HG03095 (cell line): ENCODE data around the gene NSG2.

Experiments
- ATAC-seq: cut with Tn5 transposase; IDR thresholded peaks from one replicate; pipeline ENCODE4 v1.9.1; 2021; ENCODE audit warnings: moderate library complexity; ENCODE audit not compliant: unreplicated experiment

NSG2 gene

DNA sequence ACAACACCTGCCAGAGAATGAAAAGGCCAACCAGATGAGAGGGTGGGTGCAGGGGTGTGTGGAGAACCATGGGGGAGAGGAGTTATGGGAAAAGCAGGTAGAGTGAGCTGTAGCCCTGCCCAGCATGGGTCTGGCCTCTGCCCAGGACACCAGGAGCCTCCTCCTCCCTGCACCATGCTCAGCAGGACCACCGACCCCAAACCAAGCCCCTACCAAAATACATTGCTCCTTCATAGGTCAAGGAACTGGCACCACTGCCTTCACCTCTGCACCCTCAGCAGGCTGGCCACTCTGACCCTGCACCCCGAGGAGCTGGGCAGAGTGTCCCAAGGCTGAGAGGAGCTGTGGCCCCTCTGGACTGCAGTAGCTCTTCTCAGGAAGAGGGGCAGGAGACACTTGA, 102.0 kb downstream of the NSG2 start:
- no peak for ATAC-seq

DNA sequence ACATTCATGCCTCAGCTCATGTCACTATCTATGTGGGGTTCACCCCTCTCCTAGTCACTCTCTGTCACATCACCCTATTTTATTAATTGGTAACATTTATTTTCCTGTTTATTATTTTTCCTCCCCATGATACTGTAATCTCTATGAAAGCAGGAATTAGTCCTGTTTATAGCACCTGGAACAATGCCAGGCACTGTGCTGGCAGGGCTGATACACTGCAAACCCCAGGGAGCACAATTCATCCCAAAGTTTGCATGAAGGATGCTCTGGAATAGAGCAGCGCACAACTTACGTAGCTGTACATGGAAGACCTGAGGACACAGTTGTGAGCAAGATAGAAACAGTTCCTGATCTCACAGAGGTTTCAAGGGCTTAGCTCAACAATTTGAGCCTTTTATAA, 103.2 kb downstream of the NSG2 start:
- ATAC-seq: no peak

DNA sequence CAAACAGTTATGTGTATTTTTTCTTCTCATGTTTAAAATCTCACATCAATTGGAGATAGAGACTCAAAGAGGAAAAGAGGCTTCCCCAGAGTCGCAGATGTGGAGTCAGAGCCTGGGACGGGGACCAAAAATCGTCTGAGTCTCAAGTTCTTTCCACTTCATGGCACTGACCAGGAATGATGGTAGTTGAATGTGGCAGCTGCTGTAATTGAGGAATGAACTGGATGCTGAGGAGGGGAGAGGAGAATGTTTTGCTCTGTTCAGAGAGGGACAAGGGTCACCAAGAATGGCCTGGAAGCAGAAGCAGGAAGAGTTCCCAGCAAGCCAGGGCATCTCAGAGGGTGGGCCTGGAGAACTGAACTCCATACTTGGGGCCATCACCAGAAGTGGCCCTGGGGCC, 103.9 kb downstream of the NSG2 start:
- ATAC-seq: no peak

DNA sequence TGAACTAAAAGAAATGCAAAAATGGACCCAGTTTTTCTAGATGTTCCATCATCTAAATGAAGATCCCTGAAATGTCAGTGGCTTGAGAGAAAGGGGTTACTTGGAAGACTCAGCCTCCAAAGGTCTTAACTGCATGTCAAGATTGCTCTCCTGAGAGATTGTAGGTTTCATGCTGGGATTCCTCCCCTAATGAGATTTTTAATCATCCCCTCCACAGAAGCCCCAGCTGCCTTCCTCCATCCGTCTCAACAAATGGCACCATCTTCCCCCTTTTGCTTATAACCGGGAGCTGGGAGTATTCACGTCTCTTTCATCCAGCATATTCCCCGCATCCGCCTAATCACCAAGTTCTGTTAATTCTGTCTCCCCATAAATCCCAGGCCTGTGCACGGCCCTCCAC, 104.5 kb downstream of the NSG2 start:
- no peak for ATAC-seq

DNA sequence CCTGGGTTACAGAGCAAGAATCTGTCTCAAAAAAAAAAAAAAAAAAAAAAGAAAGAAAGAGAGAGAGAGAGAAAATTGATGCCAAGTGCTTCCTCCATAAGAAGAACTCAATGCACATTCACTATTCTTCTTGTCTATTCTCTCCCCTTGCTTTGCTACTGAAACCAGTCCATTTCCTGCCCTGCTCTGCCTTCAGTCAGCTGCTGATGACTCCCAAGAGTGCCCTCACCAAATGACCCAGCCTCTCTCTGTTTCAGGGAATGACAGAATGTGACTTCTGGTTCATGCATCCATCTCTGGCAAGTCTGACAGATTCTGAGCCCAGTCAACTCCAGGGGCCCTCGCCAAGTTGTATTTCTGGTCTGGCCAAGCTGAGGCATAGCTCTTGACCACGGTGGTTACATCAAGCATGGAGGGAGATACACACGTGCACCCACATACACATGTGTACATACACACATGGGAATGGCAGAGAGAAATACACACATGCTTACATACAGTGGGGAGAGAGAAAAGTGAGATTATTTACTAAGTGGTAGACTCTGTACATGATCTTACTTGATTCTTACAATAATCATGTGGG, 106.2 kb downstream of the NSG2 start:
- no peak for ATAC-seq

DNA sequence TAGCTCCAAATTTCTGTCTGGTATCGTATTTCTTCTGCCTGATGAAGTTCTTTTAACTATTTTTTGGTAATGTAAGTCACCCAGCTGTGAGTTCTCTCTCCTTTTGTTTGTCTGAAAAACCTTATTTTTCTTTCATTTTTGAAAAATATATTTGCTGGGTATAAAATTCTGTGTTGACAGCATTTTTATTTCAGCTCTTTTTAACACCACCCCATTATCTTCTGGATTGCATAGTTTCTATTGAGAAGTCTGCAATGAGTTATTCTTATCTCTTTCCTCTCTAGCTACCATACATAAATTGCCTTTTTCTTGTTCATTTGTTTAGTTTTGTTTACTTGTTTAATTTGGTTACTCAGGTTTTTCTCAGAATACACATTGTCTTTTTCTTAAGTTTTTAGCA, 109.1 kb downstream of the NSG2 start:
- no peak for ATAC-seq

DNA sequence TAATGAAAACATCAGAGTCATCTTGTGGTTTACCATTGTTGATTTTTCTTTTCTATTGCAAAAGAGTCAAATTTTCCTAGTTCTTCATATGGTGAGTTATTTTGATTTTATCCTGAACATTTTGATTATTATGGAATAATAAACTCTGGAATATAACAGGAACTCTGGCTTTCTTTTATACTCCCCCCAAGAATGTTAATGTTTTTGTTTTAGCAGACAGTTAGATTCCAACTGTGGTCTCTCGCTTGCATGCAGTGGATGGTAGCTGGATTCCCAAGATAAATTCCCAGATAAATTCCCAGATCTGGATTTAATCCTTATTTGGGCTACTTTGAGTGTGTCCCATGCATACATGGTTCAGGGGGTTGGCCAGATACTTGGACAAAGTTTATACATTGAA, 109.8 kb downstream of the NSG2 start:
- no peak for ATAC-seq

DNA sequence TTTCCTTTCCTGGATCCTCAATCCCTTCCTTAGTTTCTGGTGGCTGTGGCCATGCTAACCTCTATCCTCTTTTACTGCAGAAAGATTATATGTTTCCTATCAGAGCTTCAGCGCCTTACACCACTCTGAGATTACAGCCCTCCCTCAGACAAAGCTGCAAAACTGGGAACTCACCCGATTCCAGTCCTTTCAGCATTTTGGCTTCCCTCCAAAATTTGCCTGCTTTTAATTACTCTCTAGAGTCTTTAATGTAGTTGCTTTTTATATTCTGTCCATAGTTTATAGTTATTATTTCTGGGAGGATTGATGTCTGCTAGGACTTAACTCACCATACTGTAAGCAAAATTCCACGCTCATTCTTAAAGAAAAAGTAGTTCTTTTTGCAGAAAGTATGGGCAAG, 110.2 kb downstream of the NSG2 start:
- no peak for ATAC-seq

DNA sequence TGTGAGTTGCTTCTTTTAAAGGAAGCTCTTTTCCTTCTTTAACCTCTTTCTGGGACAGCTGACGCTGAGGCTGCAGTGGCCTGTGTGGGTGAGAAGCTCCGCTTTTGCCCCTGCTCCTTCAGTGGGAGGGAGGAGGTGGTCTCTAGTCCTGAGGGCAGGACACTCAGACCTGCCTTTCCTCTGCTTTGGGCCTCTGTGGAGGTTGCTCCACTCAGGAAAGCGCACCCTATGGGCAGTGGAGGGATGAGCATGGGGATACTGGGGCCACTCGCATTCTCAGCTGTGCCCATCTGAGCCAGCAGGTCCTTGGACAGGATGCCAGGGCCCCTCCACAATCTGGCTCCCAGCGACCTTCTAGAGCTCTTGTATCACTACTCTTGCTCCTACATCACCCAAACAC, 111.5 kb downstream of the NSG2 start:
- no peak for ATAC-seq
